ENCODE data around the gene PEX5. TPM values are rescaled to one million over a fixed set of nuclear protein-coding genes. Genes with fewer than 3 reads are reported as not detected.
"Not testable (repeated sequence)": the region's sequence is repeated elsewhere in the genome, so short reads cannot be mapped to it uniquely, and the experiment has no call there.

PEX5 gene
- total RNA-seq, 3 donors from 2014 or later (not counting 1 experiment from before 2014, with no cell fraction given) = 20.3 to 23.3 (median 22.0) TPM

DNA sequence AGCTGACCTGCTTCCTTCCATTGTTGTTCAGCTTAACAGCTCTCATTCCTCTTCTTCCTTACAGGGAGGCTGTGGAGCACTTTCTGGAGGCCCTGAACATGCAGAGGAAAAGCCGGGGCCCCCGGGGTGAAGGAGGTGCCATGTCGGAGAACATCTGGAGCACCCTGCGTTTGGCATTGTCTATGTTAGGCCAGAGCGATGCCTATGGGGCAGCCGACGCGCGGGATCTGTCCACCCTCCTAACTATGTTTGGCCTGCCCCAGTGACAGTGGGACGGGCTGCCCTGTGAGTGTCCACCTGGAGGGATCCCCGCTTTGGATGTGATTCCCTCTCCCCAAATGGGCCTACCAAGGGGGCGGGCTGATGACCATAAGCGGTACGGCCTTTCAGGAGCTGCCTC is 20.5 kb downstream of the PEX5 start:
- TF ChIP-seq, protein P1, sequence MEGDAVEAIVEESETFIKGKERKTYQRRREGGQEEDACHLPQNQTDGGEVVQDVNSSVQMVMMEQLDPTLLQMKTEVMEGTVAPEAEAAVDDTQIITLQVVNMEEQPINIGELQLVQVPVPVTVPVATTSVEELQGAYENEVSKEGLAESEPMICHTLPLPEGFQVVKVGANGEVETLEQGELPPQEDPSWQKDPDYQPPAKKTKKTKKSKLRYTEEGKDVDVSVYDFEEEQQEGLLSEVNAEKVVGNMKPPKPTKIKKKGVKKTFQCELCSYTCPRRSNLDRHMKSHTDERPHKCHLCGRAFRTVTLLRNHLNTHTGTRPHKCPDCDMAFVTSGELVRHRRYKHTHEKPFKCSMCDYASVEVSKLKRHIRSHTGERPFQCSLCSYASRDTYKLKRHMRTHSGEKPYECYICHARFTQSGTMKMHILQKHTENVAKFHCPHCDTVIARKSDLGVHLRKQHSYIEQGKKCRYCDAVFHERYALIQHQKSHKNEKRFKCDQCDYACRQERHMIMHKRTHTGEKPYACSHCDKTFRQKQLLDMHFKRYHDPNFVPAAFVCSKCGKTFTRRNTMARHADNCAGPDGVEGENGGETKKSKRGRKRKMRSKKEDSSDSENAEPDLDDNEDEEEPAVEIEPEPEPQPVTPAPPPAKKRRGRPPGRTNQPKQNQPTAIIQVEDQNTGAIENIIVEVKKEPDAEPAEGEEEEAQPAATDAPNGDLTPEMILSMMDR (IDR thresholded peaks at IDR 0.05) = no peak

DNA sequence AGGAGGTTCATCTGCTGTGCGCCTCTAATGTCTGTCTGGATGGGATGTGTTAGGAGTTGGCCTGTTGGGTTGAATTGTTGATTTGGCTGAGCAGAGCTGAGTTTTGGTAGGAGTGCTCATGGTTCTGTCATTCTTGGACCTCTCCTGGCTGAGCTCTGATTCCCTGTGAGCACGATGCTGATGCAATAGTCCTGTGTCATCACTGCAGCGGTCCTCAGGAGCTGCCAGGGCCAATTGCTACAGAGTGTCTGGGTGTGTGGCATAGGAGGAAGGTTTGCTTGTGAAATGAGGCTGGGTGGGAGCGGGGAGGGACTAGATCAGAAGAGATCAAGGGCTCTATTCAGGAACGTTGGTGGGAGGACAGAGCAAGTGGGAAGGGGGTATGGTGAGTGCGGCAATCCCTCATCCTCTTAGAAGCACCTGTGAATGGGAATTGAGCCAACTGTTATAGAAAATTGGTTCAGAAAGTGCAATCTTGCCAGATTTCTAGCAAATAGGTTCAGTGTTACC is 21.2 kb downstream of the PEX5 start:
- peak in 1 of 3 donors; percentile 17 for ATAC-seq
- Mint-ChIP-seq H3K9me3 (peaks cover 0 to 3% of the 10 kb centered on the region in 2 donors), H3K27ac (no peak overlapping the region), H3K27me3 (ENCODE audit: low read depth in 2 of 2) (peaks cover 0 to 4% of the 10 kb centered on the region in 2 donors), H3K36me3 (peaks cover 44% of the 10 kb centered on the region), H3K4me1 (no peaks in the 10 kb centered on the region), H3K4me3 (no peak overlapping the region)
- Histone ChIP-seq H3K4me1 (ENCODE audit: control insufficient read depth, insufficient read depth, low read length) (no peaks in the 10 kb centered on the region), H3K36me3 (ENCODE audit: control insufficient read depth, insufficient read depth, low read length) (peaks cover 43% of the 10 kb centered on the region), H3K27me3 (ENCODE audit: control insufficient read depth, insufficient read depth, low read length) (no peaks in the 10 kb centered on the region), H3K9me3 (ENCODE audit: control insufficient read depth, insufficient read depth, low read length) (no peaks in the 10 kb centered on the region), H3K27ac (ENCODE audit: low read length) (no peak overlapping the region), H3K4me3 (ENCODE audit: low read length) (no peak overlapping the region)
- WGBS (ENCODE audit: insufficient coverage) = 88% methylated on average over 6 of the region's 6 CpGs
- TF ChIP-seq, protein P1 (IDR thresholded peaks at IDR 0.05) = no peak
- intact Hi-C loops (cut with micrococcal nuclease) = no loop called here
- no peak for DNase-seq

More for the DNA sequence above, 20.5 kb downstream of the PEX5 start:
- Histone ChIP-seq H3K27ac (ENCODE audit: low read length) (no peak overlapping the region), H3K4me3 (ENCODE audit: low read length) (no peak overlapping the region), H3K9me3 (ENCODE audit: control insufficient read depth, insufficient read depth, low read length) (no peaks in the 10 kb centered on the region), H3K36me3 (ENCODE audit: control insufficient read depth, insufficient read depth, low read length) (peaks cover 49% of the 10 kb centered on the region), H3K4me1 (ENCODE audit: control insufficient read depth, insufficient read depth, low read length) (no peaks in the 10 kb centered on the region), H3K27me3 (ENCODE audit: control insufficient read depth, insufficient read depth, low read length) (no peaks in the 10 kb centered on the region)
- Mint-ChIP-seq H3K27ac (no peak overlapping the region), H3K4me1 (no peaks in the 10 kb centered on the region), H3K36me3 (peaks cover 45% of the 10 kb centered on the region), H3K9me3 (peaks cover 0 to 3% of the 10 kb centered on the region in 2 donors), H3K27me3 (ENCODE audit: low read depth in 2 of 2) (no peaks in the 10 kb centered on the region), H3K4me3 (no peak overlapping the region)
- 96% methylated on average over 14 of the region's 14 CpGs for WGBS (ENCODE audit: insufficient coverage)
- intact Hi-C loops (cut with micrococcal nuclease) = no loop called here
- DNase-seq = no peak
- no peak for ATAC-seq

- DNase-seq (no peak), ATAC-seq (no peak)
- WGBS (ENCODE audit: insufficient coverage) = 83% methylated on average over 2 of the region's 2 CpGs
- Mint-ChIP-seq H3K4me1 (no peaks in the 10 kb centered on the region), H3K9me3 (peaks cover 0 to 3% of the 10 kb centered on the region in 2 donors), H3K36me3 (peaks cover 28% of the 10 kb centered on the region), H3K27me3 (ENCODE audit: low read depth in 2 of 2) (peaks cover 7 to 8% of the 10 kb centered on the region in 2 donors), H3K27ac (no peak overlapping the region), H3K4me3 (no peak overlapping the region)
- TF ChIP-seq, protein P1 (IDR thresholded peaks at IDR 0.05) = no peak
- Histone ChIP-seq H3K27me3 (ENCODE audit: control insufficient read depth, insufficient read depth, low read length) (no peaks in the 10 kb centered on the region), H3K4me3 (ENCODE audit: low read length) (no peak overlapping the region), H3K9me3 (ENCODE audit: control insufficient read depth, insufficient read depth, low read length) (no peaks in the 10 kb centered on the region), H3K4me1 (ENCODE audit: control insufficient read depth, insufficient read depth, low read length) (no peaks in the 10 kb centered on the region), H3K27ac (ENCODE audit: low read length) (no peak overlapping the region), H3K36me3 (ENCODE audit: control insufficient read depth, insufficient read depth, low read length) (peaks cover 30% of the 10 kb centered on the region)
- intact Hi-C loops (cut with micrococcal nuclease) = no loop called here
Measured at GRCh38 chr12:7212678-7213077, 23.2 kb downstream of the PEX5 start.

DNA sequence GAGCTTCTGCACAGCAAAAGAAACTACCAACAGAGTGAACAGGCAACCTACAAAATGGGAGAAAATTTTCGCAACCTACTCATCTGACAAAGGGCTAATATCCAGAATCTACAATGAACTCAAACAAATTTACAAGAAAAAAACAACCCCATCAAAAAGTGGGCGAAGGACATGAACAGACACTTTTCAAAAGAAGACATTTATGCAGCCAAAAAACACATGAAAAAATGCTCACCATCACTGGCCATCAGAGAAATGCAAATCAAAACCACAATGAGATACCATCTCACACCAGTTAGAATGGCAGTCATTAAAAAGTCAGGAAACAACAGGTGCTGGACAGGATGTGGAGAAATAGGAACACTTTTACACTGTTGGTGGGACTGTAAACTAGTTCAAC is 24.3 kb downstream of the PEX5 start:
- no CpG with 5 or more reads among the region's 2 CpGs for WGBS (ENCODE audit: insufficient coverage)
- H3K27ac Mint-ChIP-seq; intact Hi-C loops (cut with micrococcal nuclease); H3K4me1 Mint-ChIP-seq; H3K4me3 Mint-ChIP-seq; H3K9me3 ChIP-seq (ENCODE audit: control insufficient read depth, insufficient read depth, low read length); H3K9me3 Mint-ChIP-seq; H3K27ac ChIP-seq (ENCODE audit: low read length); DNase-seq; H3K4me1 ChIP-seq (ENCODE audit: control insufficient read depth, insufficient read depth, low read length); ATAC-seq; H3K27me3 ChIP-seq (ENCODE audit: control insufficient read depth, insufficient read depth, low read length); H3K4me3 ChIP-seq (ENCODE audit: low read length); H3K27me3 Mint-ChIP-seq (ENCODE audit: low read depth in 2 of 2): not testable (repeated sequence)
- H3K36me3 Mint-ChIP-seq = peaks cover 18% of the 10 kb centered on the region
- H3K36me3 ChIP-seq (ENCODE audit: control insufficient read depth, insufficient read depth, low read length) = peaks cover 20% of the 10 kb centered on the region

Measured in natural killer cell (primary cell).